NCI-H2196 (cell line): ENCODE results near the gene HIPK2.
"Not testable (repeated sequence)": the region's sequence is repeated elsewhere in the genome, so short reads cannot be mapped to it uniquely, and the experiment has no call there.

Source experiments
- DNase-seq: peaks from one replicate; lab custom pipeline; 2025; ENCODE audit not compliant: unreplicated experiment; lab: John Stamatoyannopoulos, UW

The HIPK2 gene

DNA sequence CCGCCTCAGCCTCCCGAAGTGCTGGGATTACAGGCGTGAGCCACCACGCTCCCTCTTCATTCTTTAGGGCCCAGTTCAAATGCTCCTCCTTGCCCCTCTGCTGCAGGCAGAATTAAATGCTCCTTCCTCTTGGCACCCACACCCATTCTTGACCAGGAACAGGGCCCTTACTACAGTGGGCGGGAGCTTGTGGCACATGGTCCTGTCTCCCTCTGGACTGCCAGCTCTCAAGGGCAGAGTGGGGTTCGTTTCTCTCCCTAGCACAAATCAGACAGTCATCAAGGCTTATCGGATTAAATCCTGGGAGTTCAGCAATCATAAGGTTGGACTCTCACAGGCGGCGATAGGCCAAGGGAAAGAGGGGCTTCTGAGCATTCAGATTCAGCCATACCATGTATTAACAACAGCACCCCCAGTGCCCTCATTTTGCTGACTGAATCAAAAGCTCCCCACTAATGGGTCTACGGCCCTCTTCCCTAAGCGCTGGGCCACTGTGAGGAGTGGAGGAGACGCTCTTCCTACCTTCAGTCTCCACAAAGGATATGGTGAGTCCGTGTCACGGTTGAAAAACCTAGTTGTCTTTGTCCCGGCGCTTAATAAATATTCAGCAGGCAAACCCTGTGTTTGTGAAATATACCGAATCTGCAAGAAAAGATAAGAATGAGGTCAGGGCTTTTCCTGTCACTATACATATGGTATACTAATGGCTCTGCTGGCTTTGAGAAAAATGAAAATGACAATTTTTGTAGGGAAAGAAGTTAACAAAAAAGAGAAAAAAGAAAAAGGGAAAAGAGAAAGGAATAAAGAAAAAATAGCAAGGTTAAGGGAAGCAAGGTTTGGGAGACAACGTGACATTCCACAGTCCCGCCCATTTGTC is 146.9 kb downstream of the HIPK2 start:
- no peak for DNase-seq

DNA sequence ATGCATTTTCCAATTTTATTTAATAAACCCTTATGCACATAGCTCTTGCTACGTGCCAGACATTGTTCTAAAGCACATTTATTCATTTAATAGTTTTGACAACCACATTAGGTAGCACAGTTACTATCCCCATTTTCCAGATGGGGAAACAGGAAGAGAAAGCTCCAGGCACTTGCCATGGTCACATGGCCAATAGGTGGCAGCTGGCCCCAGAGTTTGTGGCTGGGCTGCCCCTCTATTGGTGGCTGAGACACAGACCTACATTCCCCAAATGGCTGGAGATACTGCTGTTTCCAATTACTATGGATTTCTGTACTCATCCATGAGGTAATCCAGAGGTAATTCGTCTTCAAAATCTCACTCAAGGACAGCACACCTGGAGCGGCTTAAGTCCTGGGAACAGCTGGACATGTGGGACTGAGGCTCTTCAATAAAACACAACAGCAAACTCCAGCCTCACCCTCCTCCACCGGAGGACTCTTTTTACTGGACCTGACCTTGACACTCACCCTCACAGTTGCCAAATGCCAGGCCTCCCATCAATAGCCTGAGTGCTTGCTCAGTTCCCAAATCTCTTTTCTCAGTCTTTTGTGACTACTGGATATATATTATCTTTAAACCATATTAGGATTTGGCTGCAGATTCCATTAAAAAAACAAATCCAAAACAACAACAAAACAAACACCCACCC is 148.3 kb downstream of the HIPK2 start:
- DNase-seq = no peak

GRCh38 chr7:139627831-139628230 is 150.0 kb downstream of the HIPK2 start:
- DNase-seq = no peak

- DNase-seq = no peak
These were observed 151.0 kb downstream of the HIPK2 start for GRCh38 chr7:139626817-139627216.

DNA sequence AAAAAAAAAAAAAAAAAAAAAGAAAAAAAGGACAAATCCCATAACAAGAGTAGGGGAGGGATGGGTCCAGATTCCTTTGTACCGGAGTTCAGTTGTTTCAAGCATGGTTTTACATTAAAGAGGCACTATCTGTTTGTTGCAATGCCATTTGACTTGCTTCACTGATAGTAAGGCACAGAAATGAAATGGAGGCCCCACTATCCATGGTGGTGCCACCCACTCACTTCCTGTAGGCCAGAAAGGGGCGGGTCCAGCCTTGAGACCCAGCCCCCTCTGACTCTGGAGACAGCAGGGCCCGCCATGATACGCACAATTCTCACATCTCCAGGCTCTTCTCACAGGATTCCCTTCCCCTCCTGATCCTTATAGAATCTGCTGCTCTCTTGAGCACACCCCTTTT is 154.3 kb downstream of the HIPK2 start:
- no peak for DNase-seq

- peak; percentile 63 for DNase-seq
These were observed 157.0 kb downstream of the HIPK2 start for GRCh38 chr7:139620676-139621344.

GRCh38 chr7:139619367-139619657 is 158.5 kb downstream of the HIPK2 start:
- DNase-seq = no peak

- peak; percentile 33 for DNase-seq
These were observed 159.1 kb downstream of the HIPK2 start for GRCh38 chr7:139618482-139619366.

DNA sequence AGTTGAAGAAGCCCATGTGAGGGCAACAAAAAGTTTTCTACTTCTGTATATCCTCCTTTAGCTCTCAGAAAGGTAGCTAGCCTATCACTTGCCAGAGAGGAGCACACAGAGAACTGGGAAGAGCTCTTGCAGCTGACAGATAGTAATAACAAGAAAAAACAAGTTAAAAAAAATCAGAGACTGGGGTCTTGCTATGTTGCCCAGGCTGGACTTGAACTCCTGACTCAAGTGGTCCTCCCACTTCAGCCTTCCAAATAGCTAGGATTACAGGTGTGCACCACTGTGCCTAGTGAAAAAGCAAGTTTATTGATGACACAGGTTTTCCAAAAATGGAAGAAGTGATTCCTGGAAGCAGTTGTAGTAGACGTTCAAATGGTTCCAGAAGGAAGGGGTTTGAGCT is 160.7 kb downstream of the HIPK2 start:
- no peak for DNase-seq

DNA sequence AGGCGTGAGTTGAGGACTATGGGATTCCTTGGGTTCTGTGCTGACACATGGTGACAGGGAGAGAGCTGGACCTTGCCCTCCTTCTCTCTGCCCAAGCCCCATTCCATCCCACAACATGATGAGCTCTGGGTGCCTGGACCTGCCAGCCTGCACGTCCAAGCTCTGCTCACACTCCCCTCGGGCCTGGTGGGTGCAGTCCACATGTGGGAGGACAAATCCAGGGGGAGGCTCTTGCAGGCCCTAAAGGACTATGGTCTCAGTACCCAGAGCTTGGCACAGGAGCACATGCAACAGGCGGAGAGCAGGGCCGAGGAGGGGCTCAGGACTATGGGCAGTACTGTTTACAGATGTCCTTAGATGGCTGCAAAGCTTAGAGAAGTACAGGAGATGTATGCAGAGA is 162.9 kb downstream of the HIPK2 start:
- no peak for DNase-seq

DNA sequence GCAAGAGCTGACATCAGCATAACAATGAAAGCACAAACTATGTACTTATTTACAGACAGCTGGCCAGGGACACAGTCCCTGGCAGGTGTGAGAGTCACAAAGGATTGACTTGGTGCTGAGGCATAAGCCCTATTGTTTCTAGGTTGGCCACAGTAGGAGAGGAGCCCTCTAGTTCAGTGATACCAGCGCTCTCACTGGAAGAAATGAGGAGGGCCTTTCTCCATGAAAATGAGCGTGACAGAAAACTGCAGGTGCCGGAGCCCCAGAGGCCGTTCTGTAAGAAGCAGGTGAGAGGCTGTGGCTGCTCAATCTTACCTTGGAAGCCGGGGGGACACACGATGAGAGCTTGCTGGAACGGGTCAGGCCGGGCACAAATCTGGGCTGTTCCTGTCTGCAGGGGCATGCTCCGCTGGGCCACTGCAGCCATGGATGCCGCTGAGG is 163.8 kb downstream of the HIPK2 start:
- peak; percentile 12 for DNase-seq

DNA sequence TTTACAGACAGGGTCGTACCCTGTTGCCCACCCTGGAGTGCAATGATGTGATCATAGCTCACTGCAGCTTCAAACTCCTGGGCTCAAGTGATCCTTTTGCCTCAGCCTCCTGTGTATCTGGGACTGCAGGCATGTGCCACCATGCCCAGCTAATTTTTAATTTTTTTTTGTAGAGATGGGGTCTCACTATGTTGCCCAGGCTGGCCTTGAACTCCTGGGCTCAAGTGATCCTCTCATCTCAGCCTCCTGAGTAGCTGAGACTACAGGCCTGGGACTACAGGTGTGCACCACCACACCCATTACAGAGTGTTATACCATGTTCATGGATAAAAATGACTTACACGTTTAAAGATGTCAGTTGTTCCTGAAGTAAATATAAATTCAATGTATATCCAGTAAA is 166.2 kb downstream of the HIPK2 start:
- DNase-seq = not testable (repeated sequence)

GRCh38 chr7:139610595-139610994 is 167.2 kb downstream of the HIPK2 start:
- DNase-seq = no peak

- DNase-seq = no peak
These were observed 173.9 kb downstream of the HIPK2 start for GRCh38 chr7:139603896-139604295.

DNA sequence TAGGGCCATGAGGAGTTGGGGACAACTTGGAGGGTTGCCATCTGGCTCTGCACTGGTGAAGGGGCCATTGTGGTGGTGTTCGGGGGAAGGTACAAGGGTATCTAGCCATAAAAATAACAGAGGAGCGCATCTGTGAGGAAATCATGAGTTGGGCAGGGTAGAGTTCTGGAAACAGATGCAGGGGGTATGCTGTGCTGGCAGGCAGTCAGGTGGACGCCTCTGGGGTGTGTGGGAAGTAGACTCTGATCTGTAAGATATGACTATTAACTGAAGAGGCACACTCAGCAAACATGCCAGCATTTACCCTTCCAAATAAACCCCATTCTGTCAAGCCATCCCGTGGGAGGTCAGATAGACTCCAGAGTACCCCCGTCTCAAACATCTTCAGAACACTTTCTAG is 174.5 kb downstream of the HIPK2 start:
- no peak for DNase-seq

DNA sequence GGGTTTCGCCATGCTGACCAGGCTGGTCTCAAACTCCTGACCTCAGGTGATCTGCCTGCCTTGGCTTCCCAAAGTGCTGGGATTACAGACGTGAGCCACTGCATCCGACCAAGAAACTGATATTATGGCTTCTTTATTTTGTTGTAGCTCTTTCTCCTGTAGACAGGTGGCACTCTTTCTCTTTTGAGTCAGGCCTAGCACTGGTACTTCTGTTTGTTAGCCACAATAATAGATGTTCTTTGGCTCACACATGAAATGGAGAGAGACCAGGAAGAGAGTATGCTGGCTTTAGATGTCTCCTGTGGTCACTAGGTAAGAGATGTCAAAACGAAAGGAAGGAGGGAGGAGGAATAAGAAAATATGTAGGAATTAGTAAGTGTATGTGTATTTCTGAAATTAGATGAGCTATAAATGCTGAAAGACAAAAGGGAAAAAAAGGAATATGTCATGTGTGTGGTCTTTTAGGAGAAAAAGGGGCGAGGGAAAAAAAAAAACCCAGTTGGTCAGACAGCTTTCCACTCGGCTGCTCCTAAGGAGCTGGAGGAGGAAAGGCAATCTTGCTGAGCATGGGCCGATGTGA is 175.6 kb downstream of the HIPK2 start:
- DNase-seq = peak; percentile 47

DNA sequence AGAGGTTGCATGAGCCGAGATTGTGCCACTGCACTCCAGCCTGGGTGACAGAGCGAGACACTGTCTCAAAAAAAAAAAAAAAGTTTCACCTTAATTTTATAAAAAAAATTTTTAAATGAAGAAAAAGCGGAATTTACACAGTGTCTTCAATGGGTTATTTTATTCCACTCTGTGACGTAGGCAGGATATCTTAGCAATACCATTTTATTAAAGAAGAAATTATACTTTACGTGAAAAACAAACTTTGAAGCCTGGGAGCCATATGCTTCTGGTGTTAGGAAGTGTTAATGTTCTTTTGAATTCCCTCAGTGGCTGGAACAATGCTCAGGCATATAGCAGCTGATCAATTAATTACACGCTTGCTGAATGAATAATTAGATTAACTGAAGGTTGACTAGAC is 176.6 kb downstream of the HIPK2 start:
- no peak for DNase-seq

DNA sequence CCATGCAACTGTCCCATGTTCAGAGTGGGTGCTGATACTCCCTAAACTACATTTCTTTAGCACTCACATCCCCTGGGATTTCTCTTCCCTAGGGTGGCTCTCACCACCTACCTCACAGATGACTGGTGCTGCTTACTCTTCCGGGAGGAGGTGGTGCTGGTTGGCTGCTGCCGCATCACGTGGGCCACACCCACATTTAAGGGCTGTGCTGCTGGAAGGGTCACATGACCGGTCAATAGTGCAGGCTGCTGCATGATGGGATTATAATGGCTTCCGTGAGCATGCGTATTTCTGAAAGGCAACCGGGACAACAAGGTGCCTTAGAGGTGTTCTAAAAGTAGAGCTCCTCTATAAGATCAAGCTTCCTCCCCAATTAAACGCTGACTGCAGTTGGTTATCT is 177.5 kb downstream of the HIPK2 start:
- DNase-seq = no peak

GRCh38 chr7:139598642-139599041 is 179.2 kb downstream of the HIPK2 start:
- peak; percentile 19 for DNase-seq

GRCh38 chr7:139597028-139597427 is 180.8 kb downstream of the HIPK2 start:
- DNase-seq = no peak

DNA sequence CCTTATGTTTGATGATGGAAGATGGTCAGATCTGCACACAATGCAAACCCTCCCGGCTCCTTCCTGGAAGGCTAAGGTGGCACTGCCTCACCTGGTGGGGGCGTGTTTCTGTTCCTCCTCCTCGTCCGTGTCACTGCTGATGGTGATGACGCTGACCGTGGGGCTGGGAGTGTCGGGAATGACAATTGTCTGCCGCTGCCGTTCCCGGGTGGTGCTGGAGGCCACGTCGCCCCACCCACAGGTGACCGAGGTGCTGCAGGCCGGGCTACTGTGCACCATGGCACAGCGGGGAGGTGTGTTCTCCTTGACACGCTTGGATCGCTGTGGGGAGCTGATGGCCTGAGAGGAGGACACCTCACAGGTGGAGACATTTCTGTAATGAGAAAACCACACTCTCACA is 181.2 kb downstream of the HIPK2 start:
- no peak for DNase-seq
